Activated T-cell treated with anti-CD3 and anti-CD28 coated beads, Interleukin-2, amount 50 U/mL, for 1 hour (primary cell): ENCODE measurements around the gene SLC38A9.

Source experiments
- DNase-seq: peaks from one replicate; pipeline ENCODE4 v3.0.0-alpha.2; 2020

The SLC38A9 gene

GRCh38 chr5:55645304-55645703 lies 66.8 kb downstream of the SLC38A9 start:
- DNase-seq: no peak

GRCh38 chr5:55638455-55638854 lies 73.7 kb downstream of the SLC38A9 start:
- DNase-seq: no peak

- DNase-seq: no peak
Measured at GRCh38 chr5:55638051-55638450, 74.1 kb downstream of the SLC38A9 start.

- DNase-seq: no peak
Measured at GRCh38 chr5:55636683-55637082, 75.4 kb downstream of the SLC38A9 start.

- DNase-seq: no peak
Measured at GRCh38 chr5:55636177-55636576, 75.9 kb downstream of the SLC38A9 start.

- DNase-seq: no peak
Measured at GRCh38 chr5:55634866-55635265, 77.3 kb downstream of the SLC38A9 start.

GRCh38 chr5:55634209-55634805 lies 77.8 kb downstream of the SLC38A9 start:
- DNase-seq: no peak

GRCh38 chr5:55633574-55634208 lies 78.4 kb downstream of the SLC38A9 start:
- DNase-seq: no peak

- DNase-seq: no peak
Measured at GRCh38 chr5:55629815-55630214, 82.3 kb downstream of the SLC38A9 start.

GRCh38 chr5:55626790-55627189 lies 85.3 kb downstream of the SLC38A9 start:
- no peak for DNase-seq

GRCh38 chr5:55625913-55626312 lies 86.2 kb downstream of the SLC38A9 start:
- no peak for DNase-seq

GRCh38 chr5:55625589-55625909 lies 86.6 kb downstream of the SLC38A9 start:
- no peak for DNase-seq

- no peak for DNase-seq
Measured at GRCh38 chr5:55624841-55625588, 87.1 kb downstream of the SLC38A9 start.

- DNase-seq: no peak
Measured at GRCh38 chr5:55623789-55624188, 88.3 kb downstream of the SLC38A9 start.

- DNase-seq: no peak
Measured at GRCh38 chr5:55622460-55622859, 89.7 kb downstream of the SLC38A9 start.

GRCh38 chr5:55621229-55621628 lies 90.9 kb downstream of the SLC38A9 start:
- no peak for DNase-seq

GRCh38 chr5:55620766-55621160 lies 91.4 kb downstream of the SLC38A9 start:
- DNase-seq: no peak

- DNase-seq: no peak
Measured at GRCh38 chr5:55620009-55620765, 91.9 kb downstream of the SLC38A9 start.

- no peak for DNase-seq
Measured at GRCh38 chr5:55618318-55618717, 93.8 kb downstream of the SLC38A9 start.

- DNase-seq: no peak
Measured at GRCh38 chr5:55613112-55613868, 98.8 kb downstream of the SLC38A9 start.

- DNase-seq: no peak
Measured at GRCh38 chr5:55610542-55610941, 101.6 kb downstream of the SLC38A9 start.

GRCh38 chr5:55609413-55609812 lies 102.7 kb downstream of the SLC38A9 start:
- DNase-seq: no peak
